HG03135 (cell line): ENCODE measurements around the gene AP3B2.

Source experiments
- ATAC-seq: cut with Tn5 transposase; IDR thresholded peaks from one replicate; pipeline ENCODE4 v1.9.1; 2021; ENCODE audit warnings: mild to moderate bottlenecking, moderate library complexity; ENCODE audit not compliant: unreplicated experiment

Gene AP3B2

DNA sequence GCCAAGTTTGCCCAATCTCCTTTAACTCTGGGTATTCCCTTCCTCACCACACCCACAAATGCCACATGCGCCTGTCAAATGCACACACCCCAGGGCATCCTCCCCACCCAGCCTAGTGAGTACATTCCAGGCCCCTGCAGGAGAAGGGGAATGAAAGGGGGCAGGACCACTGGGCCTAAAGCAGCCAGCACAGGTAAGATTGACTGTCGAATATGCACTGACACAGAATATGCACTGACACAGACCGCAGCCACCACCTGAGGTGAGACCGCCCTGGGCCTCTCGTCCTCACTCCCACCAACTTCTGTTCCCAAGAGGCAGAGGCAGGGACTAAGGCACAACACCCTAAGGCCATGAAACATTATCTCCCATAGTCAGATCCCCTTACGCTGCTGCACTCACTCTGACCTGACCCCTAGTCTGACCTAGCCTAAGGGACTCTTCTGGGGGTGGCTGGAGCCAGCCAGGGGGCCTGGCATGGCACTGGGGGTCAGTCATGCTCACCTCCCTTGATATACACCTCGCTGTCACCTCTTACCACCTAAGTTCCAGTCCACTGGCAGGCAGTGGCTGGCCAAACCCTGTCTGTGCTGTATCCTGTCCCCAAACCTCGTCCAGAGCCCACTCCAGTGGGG lies 10.8 kb downstream of the AP3B2 start:
- no peak for ATAC-seq

DNA sequence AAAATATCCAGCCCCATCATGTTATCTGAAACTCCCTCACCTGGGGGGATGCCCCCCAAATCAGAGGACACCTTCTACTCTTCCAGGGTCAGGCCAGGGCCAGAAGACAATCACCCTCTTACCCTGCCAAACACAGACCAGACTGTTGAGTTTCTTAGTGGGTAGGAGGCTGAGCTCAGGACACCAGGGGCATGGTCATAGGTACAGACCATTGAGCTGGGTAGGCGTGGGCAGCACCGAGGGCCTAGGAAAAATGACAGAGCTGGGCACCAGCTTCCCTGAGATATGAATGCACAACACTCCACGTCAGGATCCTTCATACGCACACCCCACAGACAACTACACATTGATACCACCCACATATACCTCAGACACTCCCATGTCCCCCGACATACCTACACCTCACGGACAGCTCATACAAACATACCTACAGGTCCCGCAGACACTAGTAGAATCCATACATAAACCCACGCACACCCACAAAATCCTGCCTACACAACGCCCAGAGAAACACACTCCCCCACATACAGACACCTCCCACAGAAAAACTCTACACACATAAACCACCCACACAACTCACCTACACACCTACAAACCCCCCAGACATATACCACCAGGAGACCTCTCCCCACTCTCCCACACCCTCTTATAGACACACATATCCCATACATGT lies 11.8 kb downstream of the AP3B2 start:
- no peak for ATAC-seq

DNA sequence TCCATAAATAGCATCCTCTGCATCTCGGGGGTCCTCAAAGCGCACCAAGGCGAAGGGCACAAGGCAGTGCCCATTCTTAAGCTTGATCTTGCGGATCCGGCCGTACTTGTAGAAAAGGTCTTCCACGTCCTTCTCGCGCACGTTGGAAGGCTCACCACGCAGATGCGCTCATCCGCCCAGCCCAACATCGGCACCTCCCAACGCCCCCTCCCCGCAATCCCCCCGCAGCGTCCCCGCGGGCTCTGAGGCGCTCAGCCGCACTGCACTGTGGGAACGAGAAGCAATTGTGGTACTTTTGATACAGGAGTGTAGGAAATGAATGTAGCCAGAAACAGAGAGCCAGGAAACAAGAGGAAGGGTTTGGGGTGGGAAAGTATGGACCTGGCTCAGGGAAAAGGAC lies 17.5 kb downstream of the AP3B2 start:
- ATAC-seq: no peak

DNA sequence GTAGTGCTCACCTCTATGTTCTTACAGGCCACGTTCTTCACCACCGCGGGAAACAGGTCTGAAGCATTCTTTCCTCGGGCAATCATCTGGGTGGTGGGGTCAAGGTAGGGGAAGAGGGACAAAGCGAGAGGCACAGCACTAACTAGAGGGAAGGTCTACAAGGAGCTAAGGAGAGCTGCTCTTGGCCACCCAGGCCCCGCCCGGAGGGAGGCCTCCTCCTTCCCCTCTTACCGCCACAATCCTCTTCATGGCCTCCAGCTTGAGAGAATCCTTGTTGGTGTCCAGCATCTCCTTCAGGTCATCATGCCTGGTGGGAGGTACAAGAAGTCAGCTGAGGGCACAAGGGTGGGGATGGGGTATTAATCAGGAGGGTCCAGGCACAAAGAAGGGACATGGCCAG lies 20.5 kb downstream of the AP3B2 start:
- no peak for ATAC-seq

DNA sequence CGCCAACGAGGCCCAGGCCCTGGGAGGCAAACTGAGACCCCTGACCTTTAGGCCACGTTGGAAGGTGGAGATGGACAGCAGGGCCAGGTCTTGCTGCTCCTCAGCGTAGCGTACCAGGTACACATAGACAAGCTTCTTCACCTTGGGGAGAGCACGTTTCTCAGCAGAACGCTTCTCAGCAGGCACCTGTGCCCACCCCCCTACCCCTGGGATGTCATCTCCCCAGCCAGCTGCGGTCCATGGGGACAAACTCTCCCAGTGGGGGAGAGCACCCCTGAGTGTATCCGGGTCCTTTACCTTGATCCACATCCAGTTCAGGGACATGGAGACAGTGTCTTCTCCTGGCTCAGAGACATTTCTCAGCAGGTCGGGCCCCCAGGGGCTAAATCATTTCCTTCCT lies 21.0 kb downstream of the AP3B2 start:
- no peak for ATAC-seq

DNA sequence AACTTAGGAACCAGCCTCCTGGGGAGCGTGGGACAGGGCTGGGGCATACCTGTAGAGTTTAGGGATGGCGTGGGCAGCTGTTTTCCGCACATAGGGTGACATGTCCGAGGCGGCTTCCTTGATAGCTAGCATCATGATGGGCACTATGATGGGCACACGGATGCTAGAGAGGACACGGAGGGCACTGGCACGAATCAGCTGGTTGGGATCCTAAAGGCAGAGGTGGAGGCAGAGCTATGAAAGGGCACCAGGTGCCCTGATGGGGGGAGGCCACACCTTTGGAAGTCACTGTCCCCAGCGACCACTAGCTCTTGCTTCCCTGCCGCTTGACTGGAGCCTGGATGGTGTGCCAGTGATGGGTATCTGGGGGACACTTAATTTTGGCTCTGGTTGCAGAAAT lies 28.3 kb downstream of the AP3B2 start:
- no peak for ATAC-seq

DNA sequence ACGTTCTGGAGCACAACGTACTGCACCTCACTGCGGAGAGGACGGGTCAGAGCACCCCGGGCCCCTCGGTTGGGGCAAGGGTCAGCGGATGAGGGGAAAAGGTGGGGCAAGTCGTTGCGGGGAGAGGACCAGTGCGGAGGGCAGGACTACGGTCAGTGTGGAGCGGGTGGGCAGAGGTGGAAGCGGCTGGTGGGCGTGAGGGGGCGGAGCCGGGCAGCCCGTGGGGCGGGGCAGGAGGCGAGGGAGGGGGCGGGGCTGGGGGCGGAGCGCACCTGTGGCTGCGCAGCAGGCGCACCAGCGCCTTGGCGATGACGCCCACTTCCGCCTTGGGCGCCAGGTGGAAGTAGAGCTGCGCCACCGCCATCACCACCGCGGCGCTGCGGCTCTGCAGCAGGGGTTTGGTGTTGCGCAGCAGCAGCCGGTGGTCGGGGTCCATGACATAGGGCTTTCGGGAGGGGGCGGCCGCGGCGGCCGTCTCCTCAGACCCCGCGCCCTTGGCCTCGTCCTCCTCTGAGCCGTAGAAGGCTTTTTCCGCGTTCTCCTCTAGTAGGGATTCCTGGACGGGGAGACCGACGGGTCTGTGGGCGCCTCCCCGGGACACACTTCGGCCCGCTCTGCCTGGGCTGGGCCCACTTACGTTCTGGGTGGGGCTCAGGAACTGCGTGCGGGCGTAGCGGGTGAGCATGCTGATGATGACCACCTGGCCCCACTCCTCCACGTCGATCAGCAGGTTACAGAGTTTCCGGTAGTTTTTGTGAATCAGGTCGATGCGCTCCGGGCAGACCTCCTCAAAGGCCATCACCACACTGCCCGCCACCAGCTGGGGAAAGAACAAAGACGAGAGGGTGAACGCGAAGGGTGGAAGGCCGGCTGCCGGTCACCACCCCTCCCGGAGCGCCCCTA lies 29.2 kb downstream of the AP3B2 start:
- peak; percentile 74 for ATAC-seq

DNA sequence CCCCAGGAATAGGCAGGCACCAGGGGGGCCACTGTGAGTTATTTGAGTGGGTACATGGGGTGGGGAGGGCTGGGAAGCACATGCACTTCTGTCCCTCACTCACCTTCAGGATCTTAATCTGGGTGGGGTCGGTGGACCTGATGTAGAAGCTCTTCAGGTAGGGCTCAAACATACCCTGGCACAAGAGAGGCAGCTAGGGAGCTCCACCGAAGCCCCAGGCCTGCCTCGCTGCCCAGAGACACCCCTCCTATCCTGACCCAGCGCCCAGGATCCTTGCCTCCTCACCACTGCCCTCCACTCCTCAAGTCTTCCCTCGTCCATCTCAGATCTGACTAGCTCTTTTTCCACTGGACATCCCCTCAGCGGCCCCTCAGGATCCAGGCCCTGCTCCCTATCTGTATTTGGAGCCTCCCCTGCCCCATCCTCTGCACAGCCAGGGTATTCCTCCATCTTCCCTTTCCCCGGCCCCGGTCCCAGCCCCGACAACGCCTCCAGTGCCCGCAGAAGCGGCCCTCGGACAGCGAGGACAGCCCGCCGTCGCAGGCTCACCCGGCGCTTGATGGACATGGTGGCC lies 30.0 kb downstream of the AP3B2 start:
- no peak for ATAC-seq

DNA sequence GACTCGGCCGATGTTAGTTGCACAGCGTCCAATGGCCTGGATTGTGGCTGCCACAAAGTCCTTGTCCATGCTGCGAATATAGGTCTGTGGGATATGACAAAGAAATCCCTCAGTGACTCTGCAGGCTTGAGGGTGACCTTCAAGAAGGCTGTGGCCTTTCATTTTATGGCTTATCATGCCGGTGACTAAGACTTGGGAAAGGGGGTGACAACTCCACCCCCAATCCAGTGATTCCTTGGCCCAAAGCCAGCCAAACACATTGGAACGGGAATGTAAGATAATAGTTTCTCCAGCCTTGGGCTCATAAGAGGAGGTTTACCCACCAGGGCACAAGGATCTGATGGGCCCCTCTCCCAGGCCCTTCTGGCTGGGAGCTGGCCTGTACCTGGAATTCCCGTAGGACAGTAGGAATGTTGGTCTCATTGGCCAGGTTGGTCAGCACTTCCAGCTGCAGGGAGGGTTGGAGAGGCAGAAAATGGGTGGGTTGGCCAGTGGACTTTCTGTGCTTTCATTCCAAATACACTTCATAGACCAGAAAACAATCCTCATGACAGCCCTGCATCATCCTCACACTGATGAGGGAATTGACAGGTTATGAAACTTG lies 31.9 kb downstream of the AP3B2 start:
- ATAC-seq: no peak

DNA sequence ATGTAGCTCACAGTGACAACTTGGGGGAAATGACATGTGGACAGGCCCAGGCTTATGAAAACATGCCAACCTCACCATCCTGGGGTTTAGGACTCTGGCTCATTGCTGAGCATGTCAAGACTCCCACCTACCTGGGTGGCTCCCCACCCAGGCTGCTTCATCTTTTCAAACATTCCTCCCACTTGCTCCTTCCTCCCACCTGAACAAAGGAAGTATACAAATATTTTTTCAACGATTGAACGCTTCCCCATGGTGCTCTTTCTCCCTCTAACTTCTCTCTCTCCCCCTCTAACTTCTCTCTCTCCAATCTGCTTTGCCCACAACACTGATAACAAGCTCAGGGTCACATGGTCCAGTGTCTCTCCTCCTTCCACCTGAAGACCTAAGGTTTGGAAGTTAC lies 34.8 kb downstream of the AP3B2 start:
- ATAC-seq: no peak

DNA sequence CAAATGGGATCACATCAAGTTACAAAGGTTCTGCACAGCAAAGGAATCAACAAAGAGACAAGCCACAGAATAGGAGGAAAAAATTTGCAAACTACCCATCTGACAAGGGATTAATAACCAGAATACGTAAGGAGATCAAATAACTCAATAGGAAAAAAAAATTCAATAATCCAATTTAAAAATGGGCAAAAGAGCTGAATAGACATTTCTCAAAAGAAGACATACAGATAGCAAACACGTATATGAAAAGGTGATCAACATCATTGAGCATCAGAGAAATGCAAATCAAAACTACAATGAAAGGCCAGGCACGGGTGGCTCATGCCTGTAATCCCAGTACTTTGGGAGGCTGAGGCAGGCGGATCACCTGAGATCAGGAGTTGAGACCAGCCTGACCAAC lies 39.0 kb downstream of the AP3B2 start:
- no peak for ATAC-seq

DNA sequence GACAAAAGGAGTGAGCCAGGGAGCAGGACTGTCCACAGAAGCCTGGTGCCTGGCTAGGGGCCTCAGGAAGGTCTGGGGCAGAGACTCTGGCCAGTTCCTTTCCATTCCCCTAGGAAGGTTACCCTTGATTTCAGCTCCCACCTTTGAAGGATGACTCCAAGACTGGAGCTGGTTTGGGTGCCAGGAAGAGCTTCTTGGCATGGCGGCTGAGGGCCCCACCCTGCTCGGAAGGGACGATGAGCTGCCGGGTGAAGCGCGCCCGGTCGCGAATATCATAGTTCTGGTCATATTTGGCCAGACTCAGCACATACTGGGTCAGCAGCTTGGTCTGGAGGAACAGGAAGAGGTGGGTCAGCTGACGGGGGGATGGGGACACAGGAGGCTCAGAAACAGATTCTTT lies 43.1 kb downstream of the AP3B2 start:
- ATAC-seq: no peak

DNA sequence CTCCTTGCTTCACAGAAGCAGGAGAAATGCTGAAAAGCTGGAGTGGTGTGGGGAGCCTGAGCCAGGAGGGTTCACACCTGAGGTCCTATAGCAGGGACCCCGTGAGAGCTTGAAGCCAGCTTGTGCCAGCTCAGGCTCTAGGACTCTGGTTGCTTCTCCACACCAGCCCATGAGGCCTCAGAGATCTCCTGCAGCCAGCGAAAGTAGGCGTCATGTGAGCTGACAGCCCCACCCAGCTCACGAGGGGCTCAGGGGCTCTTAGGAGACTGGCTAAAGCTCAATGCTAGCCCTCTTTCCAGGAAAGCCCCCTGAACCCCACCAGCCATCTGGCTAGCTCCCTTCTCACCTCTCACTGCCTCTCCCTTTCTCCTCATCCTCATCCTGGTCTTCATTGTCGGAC lies 45.7 kb downstream of the AP3B2 start:
- ATAC-seq: no peak

DNA sequence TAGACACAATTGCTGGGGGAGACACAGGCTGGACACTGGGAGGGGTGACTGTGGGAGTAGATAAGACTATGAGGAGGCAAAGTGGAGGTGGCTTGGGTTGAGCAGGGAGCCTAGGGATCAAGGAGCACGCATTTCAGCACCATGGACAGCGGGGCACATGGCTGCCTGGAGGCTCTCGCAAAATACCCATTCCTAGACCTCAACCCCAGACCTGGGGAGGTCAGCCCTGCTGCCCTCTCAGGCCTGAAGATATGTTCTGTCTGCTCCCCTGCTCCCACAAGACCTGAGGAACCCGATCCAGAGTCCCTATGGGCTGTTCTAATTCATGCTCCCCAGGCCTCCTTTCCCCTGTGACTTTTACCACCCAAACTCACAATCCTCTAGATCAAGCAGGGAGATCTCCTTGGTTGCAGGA lies 46.5 kb downstream of the AP3B2 start:
- ATAC-seq: no peak

DNA sequence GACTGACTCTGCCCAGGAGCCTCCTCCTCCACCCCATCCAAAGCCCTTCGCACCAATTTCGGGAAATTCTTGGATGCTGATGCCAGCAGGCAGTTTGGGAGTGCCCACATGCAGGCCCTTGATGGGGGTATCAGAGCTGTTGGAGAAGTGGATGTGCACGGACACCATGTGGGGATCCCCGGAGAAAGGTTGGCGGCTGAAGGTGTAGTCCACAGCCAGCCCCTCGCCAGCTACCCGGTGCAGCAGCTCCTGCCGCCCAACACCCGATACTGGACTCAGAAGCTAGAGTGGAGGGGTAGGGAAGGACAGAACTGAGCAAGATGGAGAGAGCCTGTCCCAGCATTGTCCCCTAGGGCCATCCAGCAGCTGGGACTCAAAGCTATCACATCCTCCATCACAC lies 47.0 kb downstream of the AP3B2 start:
- ATAC-seq: no peak

DNA sequence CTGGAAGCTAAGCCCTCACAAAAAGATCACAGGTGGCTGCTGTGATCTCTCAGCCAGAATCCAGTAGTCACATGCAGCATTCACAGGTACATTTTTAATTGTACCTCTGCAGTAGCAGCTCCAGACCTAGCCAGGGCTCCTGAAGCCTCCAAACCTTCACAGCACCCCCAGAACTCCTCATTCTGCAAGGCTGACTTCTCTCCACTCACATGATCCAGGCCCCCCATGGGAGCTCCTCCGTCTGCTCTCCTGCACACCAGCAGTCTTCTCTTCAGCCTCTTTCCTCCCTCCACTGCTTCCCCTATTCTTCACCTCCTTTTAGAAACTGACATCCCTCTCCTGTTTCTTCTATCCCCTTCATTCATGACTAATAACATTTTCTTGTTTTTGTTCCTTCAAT lies 49.3 kb downstream of the AP3B2 start:
- no peak for ATAC-seq

DNA sequence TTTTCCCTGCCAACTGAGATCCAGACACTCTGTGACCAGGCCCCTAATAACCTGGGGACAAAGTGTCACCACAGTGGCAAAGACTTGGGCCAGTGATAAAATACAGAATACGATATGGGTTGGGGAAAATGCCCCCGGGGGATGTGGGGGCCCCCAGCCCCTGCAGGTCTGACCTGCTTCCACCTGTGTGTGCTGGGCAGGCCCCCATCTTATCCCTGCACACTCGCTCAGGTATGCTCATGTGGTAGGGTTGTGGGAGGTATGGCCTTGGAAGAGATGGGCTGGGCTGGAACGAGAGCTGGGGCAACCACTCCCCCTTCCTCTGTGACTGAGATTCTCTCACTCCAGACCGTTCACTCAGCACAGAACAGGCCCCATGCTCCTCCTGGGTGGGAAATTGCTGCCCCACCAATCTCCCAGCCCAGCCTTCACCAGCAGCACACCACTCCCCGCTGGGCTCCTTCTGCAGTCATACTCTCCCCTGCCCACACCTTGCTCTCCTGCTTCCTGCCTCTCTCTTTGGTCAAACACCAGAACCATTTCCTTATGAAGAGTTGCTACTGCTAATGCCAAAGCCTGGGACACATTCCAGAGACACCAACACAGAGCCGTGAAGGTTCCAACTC lies 52.9 kb downstream of the AP3B2 start:
- ATAC-seq: no peak

DNA sequence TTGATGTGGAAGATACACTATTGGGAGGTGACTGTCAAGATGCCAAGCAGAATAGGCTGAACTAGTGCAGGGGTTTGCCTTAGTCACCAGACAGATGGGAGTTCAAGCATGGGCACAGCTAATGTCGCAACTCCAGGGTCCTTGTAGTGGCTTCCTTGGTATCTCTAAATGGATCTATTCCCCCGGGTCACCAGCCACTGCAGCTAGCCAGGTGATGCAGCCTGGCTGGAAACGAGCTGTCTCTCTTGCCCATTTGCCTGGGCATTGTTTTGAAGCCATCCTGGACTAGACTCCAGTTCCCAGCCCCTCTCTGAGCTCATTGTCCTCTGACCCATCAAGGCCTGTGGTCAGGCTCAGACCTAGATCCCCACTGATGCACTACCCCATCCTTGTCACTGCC lies 54.1 kb downstream of the AP3B2 start:
- ATAC-seq: no peak

DNA sequence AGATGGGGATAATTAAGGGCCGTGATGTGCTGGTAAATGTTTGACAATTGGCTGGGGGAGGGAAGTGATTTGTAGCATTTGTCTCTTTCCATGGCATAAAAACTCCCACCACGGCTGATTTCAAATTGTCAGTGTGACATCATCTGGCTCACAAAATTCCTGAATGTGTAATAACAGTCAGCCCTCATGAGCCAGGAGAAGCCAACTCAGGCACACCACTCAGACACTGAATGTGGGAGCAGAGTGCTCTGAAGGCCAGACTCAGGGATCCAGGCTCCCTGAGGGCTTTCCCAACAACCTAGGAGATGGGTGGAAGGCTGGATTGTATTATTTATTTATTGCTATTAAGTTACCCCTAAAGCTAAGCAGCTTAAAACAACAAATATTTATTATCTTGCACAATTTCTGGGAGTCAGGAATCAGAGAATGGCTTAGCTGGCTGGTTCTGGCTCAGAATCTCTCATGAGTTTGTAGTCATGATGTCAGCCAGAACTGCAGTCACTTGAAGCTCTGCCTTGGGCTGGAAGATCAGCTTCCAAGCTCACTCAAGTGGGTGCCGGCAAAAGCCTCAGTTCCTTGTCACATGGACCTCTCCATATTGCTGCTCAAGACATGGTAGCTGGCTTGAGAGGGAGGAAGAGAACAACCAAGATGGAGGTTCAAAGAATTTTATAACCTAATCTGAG lies 56.0 kb downstream of the AP3B2 start:
- ATAC-seq: no peak

DNA sequence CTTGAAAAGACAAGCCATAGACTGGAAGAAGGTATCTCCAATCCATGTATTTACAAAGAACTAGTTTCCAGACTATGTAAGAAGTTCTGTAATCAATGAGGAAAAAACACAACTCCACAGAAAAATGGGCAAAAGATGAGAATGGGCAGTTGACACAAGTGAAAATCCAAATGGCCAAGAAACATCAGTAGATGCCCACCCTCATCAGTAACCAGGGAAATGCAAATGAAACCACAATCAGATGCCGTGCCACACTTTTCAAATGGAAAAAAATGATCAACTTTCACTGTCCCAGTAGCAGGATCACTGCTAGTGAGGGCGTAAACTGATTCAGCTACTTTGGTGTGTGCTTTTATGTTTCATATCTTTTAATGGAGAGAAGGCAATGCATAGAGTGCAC lies 58.0 kb downstream of the AP3B2 start:
- no peak for ATAC-seq
